Retinal pigment epithelial cell (primary cell): ENCODE measurements around the gene CTPS2.

Experiments used
- DNase-seq: peaks from one replicate; pipeline ENCODE4 v3.0.0-alpha.2; 2010; ENCODE audit warnings: low read depth
- H3K4me3 ChIP-seq: 2 replicates; pipeline ENCODE4 v1.5.1; 2011; ENCODE audit warnings: mild to moderate bottlenecking, low read length, control low read depth, moderate library complexity
- CTCF ChIP-seq: conservative IDR thresholded peaks from 2 replicates; pipeline ENCODE4 v1.5.1; 2011; ENCODE audit warnings: low read depth, low read length, control low read depth, inconsistent platforms

The CTPS2 gene

GRCh38 chrX:16559206-16559619 lies 153.3 kb downstream of the CTPS2 start:
- DNase-seq: no peak
- TF ChIP-seq CTCF: no peak
- no peak overlapping the region for H3K4me3 ChIP-seq

DNA sequence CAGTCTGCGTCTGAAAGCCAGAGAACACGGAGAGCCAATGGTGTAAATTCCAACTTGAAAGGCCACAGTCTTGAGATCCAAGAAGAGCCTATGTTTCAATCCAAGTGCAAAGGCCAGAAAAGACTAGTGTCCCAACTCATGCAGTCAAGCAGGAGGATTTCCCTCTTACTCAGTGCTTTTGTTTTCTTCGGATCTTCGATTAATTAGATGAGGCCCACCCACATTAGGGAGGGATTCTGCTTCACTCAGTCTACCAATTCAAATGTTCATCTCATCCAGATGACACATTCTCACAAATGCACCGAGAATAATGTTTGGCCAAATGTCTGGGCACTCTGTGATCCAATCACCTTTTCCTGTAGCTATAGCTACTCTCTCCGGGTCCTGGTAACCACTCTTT lies 154.0 kb downstream of the CTPS2 start:
- TF ChIP-seq CTCF: no peak
- no peak overlapping the region for H3K4me3 ChIP-seq
- DNase-seq: no peak

DNA sequence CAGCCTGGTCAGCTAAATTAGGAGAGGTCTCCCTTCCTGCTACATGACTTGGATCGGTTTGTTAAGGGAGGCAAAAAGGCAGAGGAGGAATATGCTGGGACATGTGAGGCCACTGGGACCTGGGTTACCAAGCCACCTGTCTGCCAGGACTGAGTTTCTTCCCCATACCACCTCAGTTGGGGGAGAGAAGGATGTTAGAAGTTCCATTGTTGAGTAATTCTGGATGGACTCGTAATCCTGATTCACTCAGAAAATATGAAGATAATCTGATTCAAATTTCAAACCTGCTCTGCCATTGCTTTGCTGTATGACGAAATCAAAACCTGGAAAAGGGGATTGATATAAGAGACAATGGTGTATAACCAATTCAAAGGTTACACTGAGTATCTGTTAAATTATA lies 159.9 kb downstream of the CTPS2 start:
- no peak overlapping the region for H3K4me3 ChIP-seq
- DNase-seq: no peak
- TF ChIP-seq CTCF: no peak

- no peak for TF ChIP-seq CTCF
- no peak overlapping the region for H3K4me3 ChIP-seq
- DNase-seq: no peak
These were observed 164.8 kb downstream of the CTPS2 start for GRCh38 chrX:16547644-16548043.

GRCh38 chrX:16544969-16545368 lies 167.5 kb downstream of the CTPS2 start:
- no peak for TF ChIP-seq CTCF
- no peak for DNase-seq
- H3K4me3 ChIP-seq: no peak overlapping the region
